NCI-H524 (cell line): ENCODE measurements around the gene SLC9C1.

Experiments used
- DNase-seq, 2 experiments: peaks; one replicate each; lab custom pipeline; 2025; lab: John Stamatoyannopoulos, UW

Gene SLC9C1

GRCh38 chr3:112187300-112187699 is 106.7 kb downstream of the SLC9C1 start:
- no peak for DNase-seq

- peak in 1 of 2 experiments; percentile 38 for DNase-seq
These were observed 108.5 kb downstream of the SLC9C1 start for GRCh38 chr3:112185423-112186035.

GRCh38 chr3:112175646-112176045 is 118.4 kb downstream of the SLC9C1 start:
- DNase-seq: no peak

- no peak for DNase-seq
These were observed 119.0 kb downstream of the SLC9C1 start for GRCh38 chr3:112175037-112175436.

- no peak for DNase-seq
These were observed 122.9 kb downstream of the SLC9C1 start for GRCh38 chr3:112171144-112171543.

- no peak for DNase-seq
These were observed 124.0 kb downstream of the SLC9C1 start for GRCh38 chr3:112170046-112170445.

- no peak for DNase-seq
These were observed 126.3 kb downstream of the SLC9C1 start for GRCh38 chr3:112167758-112168157.

- no peak for DNase-seq
These were observed 144.9 kb downstream of the SLC9C1 start for GRCh38 chr3:112149136-112149535.

- DNase-seq: no peak
These were observed 150.3 kb downstream of the SLC9C1 start for GRCh38 chr3:112143689-112144088.

- DNase-seq: no peak
These were observed 150.8 kb downstream of the SLC9C1 start for GRCh38 chr3:112143251-112143650.

GRCh38 chr3:112141293-112141692 is 152.7 kb downstream of the SLC9C1 start:
- DNase-seq: no peak

- no peak for DNase-seq
These were observed 153.4 kb downstream of the SLC9C1 start for GRCh38 chr3:112140584-112140983.

GRCh38 chr3:112138219-112138969 is 155.6 kb downstream of the SLC9C1 start:
- no peak for DNase-seq

- DNase-seq: no peak
These were observed 156.2 kb downstream of the SLC9C1 start for GRCh38 chr3:112137781-112138180.

- DNase-seq: peak; percentile 27 to 75
These were observed 156.9 kb downstream of the SLC9C1 start for GRCh38 chr3:112136959-112137693.

GRCh38 chr3:112136046-112136445 is 158.0 kb downstream of the SLC9C1 start:
- DNase-seq: no peak

- DNase-seq: no peak
These were observed 159.5 kb downstream of the SLC9C1 start for GRCh38 chr3:112134335-112135124.

- DNase-seq: no peak
These were observed 160.2 kb downstream of the SLC9C1 start for GRCh38 chr3:112133626-112134334.

- DNase-seq: no peak
These were observed 161.0 kb downstream of the SLC9C1 start, which contains the start of gene GCSAM for GRCh38 chr3:112132975-112133448. GCSAM (minus strand) TSS chr3:112133248; CDS start chr3:112133120, 128 bp downstream.

GRCh38 chr3:112132554-112132953 is 161.5 kb downstream of the SLC9C1 start:
- DNase-seq: no peak

GRCh38 chr3:112132088-112132487 is 161.9 kb downstream of the SLC9C1 start:
- DNase-seq: no peak
